Stomach (tissue), 4 donors: ENCODE results near the gene SNTG2.
"Not testable (repeated sequence)": the region's sequence is repeated elsewhere in the genome, so short reads cannot be mapped to it uniquely, and the experiment has no call there.

Experiments
- CTCF ChIP-seq, 7 experiments: fragments of 450-650 bp in 4 of 7; fragments of 200-600 bp in 3 of 7; sonication (generic) in 3 of 7; IDR thresholded peaks; one replicate each; pipeline ENCODE4 v1.5.1; 2016 to 2019; ENCODE audit warnings: antibody characterized with exemption in 7 of 7, control low read depth in 2 of 7, mild to moderate bottlenecking in 1 of 7
- EP300 ChIP-seq: sonication (generic); formaldehyde crosslinking; IDR thresholded peaks from one replicate; pipeline ENCODE4 v1.6.1; 2017; ENCODE audit warnings: antibody characterized with exemption

GRCh38 chr2:1229596-1229995 is 278.9 kb downstream of the SNTG2 start:
- TF ChIP-seq EP300; CTCF (IDR thresholded peaks at IDR 0.05): not testable (repeated sequence)
